ENCODE data around the gene ARAP1.
A peak's percentile ranks its signal among the peaks of the same experiment; 100 is the strongest.

The ARAP1 gene

GRCh38 chr11:72680624-72681158 is 71.5 kb downstream of the ARAP1 start:
- DNase-seq: no peak

- no peak for DNase-seq
Observed at GRCh38 chr11:72679869-72680268, 72.3 kb downstream of the ARAP1 start.

- no peak for DNase-seq
Observed at GRCh38 chr11:72678524-72678923, 73.7 kb downstream of the ARAP1 start.

- peak; percentile 85 for DNase-seq
Observed at GRCh38 chr11:72676861-72677341, 75.3 kb downstream of the ARAP1 start.

GRCh38 chr11:72675221-72675620 is 77.0 kb downstream of the ARAP1 start:
- no peak for DNase-seq

DNA sequence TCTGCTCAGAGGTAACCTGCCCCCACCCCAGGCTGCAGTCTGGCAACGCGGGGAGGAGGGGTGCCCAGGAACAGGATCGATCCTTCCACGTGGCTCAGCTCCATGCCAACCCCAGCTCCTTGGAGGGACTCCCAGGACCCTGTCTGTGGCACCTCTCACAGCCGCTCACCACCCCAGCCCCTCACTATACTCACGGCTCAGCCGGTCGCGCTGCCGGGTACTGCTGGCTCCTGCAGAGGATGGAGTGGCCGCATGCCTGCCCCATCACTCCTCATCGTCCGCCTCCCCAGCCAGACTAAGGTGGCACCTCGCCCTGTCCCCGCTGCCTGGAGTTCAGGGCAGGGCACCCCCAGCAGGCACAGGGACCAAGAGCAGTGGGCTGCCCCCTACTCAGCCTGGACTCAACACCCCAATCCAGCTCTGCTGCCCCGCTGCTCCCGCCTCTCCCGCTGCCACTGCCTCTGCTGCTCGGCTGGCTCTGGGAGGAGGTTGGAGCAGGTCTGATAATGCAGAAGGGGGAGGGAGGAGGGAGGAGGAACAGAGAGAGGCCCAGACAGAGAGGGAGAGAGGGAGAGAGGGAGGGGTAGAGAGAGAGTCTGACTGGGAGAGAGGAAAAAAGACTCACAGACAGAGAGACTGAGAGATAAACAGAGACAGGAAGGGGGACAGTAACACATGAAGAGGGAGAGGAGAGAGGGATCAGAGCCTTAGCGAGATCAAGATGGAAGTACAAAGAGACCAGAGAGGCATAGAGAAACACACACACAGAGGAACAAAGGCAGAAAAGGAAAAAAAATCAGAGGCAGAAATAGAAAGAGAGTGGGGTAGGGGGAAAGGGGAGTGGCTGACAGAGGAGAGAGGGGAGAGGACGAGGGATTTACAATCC is 78.0 kb downstream of the ARAP1 start, which contains the start of gene PDE2A:
PDE2A (minus strand) TSS at position 480 of the 886 bp plus-strand sequence; CDS start at position 265, 215 bp downstream.
- DNase-seq: no peak

- no peak for DNase-seq
Observed at GRCh38 chr11:72673284-72673942, 78.8 kb downstream of the ARAP1 start.

GRCh38 chr11:72672597-72673238 is 79.5 kb downstream of the ARAP1 start:
- DNase-seq: no peak

DNA sequence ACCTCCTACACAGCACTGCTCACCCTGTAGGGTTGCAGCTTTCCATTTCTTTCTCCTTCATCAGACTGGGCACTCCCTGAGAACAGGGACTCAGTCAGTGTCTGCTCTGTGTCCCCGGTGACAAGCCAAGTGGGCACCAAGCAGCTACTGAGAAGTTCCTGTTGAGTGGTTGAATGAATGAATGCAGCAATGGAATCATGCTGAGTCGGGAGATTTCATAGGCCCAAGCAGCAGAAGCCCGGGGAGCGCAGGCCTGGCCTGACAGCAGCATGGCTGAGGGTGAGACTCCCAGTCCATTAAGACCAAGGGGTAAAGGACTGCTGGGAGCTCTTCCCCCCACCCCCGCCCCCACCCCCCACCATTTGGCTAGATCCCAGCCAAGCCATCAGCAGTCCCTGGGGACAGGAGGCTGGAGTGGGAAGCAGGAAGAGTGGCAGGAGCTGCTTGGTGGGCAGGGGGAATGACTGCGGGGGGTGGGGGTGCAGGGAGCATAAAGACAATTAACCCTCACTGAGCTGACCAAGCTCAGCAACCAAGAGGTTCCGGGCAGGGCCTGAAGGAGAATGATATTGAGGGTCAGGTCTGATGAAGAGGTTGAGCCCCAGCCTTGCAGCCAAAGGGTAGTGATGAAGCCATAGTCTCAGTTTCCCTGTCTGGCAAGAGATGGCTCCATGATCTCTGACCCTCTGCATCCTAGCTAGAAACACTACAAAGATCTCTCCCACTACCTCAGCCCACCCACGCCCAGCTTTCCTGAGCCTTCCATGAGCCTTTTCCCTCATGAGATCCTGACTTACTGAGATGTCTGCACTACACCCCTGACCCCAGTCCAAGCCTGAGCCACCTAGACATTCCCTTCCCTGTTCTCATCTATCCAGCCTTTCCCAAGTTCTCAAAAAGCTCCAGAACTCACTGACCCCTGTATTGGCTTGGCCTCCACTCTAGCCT is 80.8 kb downstream of the ARAP1 start:
- no peak for DNase-seq

DNA sequence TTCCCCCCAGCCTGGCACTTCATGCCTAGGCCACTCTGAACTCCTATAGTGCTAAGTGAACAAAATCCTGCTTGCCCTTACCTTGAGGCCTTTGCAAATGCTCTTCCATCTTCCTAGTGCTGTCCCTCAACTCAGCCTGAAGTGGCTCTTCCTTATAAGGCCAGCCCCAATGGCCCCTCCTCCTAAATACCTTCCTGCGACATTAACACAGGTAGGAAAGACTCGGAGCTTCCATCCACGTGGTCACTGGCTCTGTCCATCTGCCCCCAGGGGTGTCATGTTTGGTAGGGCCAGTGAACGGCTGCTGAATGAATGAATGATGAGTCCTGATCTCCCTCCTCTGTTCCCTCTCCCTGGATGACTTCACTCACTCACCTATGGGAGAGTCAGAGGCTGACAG is 82.2 kb downstream of the ARAP1 start:
- no peak for DNase-seq

GRCh38 chr11:72669527-72669926 is 82.7 kb downstream of the ARAP1 start:
- no peak for DNase-seq

GRCh38 chr11:72668629-72669347 is 83.4 kb downstream of the ARAP1 start:
- DNase-seq: peak; percentile 63

DNA sequence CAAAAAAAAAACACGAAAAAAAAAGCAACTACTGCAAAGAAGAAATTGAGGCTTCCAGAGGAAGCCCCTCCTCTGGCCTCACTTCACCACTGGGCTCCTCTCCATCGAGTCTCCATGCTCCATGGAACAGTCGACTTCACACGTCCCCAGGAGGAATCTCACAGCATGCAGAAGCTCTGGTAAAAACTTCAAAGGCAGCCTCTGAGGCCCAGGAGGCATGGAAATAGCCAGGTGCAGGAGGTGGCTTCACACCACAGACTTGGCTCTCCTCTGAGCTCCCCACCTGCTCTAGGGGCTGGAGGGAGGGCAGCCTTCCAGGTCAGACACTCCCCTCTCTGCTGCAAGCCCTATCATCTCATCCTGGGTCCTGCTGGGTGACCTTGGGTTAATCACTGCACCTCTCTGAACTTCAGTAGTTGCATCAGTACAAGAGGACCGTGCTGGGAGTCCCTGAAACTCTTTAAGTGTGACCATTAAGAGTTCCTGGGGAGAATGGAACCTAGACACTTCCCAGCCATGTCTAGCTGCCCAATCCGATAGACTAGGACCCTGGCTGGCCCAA is 86.2 kb downstream of the ARAP1 start:
- DNase-seq: no peak

DNA sequence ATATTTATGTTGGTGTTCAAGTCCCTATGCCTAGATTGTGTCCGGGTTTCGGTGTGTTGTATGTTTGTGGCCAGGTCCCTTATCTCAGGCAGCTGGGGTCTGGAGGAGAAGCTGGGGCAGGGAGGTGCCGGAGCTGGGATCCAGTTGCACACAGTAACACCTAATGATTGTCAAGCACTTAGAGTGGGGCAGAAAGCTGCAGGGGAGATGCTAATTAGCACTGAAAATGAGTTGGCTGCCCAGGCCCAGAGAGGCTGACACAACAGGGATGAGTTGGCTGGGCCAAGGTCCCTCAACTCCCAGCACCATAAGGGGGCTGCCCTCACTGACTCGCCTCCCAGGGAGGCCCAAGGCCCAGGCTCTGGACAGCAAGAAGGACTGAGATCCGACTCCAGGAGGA is 90.2 kb downstream of the ARAP1 start:
- no peak for DNase-seq

DNA sequence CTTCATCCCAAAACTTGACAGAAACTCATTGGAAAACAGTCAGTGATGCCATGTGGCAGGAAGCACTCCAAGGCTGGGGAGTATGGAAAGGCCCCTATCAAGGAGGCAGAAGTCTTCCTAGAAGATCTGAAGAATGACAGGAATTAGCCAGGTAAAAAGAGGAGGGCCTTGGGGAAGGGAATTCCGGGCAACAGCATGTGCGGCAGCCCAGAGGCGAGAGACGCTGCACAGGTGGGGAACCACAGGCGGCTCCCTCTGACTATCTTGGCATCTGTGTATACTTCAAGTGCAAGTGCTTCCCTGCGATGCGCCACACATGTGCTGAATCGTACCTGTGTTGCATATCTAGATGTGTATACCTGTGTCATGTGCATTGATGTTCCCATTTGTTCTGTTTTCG is 90.7 kb downstream of the ARAP1 start:
- no peak for DNase-seq

- DNase-seq: no peak
Observed at GRCh38 chr11:72658989-72659640, 93.1 kb downstream of the ARAP1 start.

- no peak for DNase-seq
Observed at GRCh38 chr11:72657411-72658100, 94.7 kb downstream of the ARAP1 start.

DNA sequence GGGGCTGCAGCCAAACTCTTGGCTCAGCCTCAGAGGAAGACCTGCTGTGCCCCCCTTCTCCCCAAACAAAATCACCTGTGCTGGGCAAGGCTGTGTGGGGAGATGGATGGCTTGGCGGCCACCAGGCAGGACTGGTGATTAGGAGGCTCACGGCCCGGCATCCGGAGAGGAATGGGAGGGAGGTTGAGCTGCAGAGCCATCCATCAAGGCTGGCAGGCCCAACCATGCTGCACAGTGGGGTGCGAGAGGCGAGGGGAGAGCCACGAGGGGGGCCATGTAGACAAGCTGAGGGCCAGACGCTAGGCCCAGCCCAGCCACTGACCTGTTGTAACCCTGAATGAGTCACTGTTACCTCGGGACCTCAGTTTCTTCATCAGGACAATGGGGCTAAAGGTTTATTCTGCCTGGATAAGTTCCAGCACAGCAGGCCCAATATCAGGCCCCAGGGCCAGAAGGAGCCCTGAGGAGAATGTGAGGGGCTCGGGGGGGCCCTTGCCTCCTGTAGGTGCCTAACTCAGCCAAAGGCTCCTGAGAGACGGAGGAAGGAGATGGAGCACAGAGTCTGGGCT is 96.2 kb downstream of the ARAP1 start:
- DNase-seq: no peak

DNA sequence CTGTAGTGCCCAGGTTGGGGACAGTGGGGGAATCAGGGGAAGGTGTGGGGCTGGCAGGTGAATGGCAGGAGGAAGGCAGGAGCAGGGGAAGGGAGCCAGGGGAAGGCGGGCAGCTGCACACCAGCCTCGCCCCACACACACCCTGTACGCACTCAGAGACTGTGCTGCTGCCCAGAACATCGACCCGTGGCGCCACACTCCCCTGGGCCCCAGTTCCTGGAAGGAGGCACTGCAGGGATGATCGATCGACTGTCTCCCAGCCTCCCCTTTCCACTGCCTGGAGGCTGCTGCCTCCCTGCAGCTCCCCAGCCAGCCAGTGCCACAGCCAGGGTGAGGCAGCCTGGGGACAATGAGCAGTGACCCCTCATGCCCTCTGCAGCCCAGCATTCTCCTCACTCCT is 97.2 kb downstream of the ARAP1 start:
- DNase-seq: no peak
